HepG2 (cell line): ENCODE measurements around the gene CDX2. TPM values are rescaled to one million over a fixed set of nuclear protein-coding genes. Genes with fewer than 3 reads are reported as not detected.

Source experiments
- ATAC-seq: fragments of 200-7000 bp; cut with Tn5 transposase; 3 replicates; pipeline ENCODE4 v1.9.1; 2020; ENCODE audit warnings: mild to moderate bottlenecking, moderate library complexity
- BruUV-seq: library from RNA; stranded (reverse); fragments of 400-500 nt; replicated peaks from 2 replicates; lab custom pipeline; 2021; lab: Mats Ljungman, UMichigan
- CTCF ChIA-PET: fragments of 300-600 bp; formaldehyde crosslinking; extraction: SDS; loops from one replicate; lab custom pipeline; 2021; ENCODE audit warnings: low total read pairs, inconsistent platforms, low intra/inter-chr PET ratio; lab: Yijun Ruan, JAX
- POLR2A ChIA-PET: fragments of 350-600 bp; sonication (Branson Sonifier 250); formaldehyde crosslinking; loops from one replicate; lab custom pipeline; 2020; ENCODE audit warnings: antibody characterized with exemption, inconsistent platforms; lab: Yijun Ruan, JAX
- DNase-seq: peaks from one replicate; pipeline ENCODE4 v3.0.0-alpha.2; 2015; ENCODE audit warnings: low spot score
- FAIRE-seq: peaks from 3 replicates; lab custom pipeline; 2011; peaks lifted over from hg19 to GRCh38; lab: Jason Lieb, UNC
- H2AFZ ChIP-seq: one replicate; pipeline ENCODE4 v1.6.1; 2011; ENCODE audit warnings: low read length, inconsistent platforms
- H3K27ac ChIP-seq: fragments of 300-600 bp; 3 replicates; pipeline ENCODE4 v1.8.0; 2011; ENCODE audit warnings: mixed run types, mild to moderate bottlenecking, mixed read lengths, low read length, inconsistent platforms; ENCODE audit not compliant: insufficient read depth; ENCODE audit errors: extremely low read length
- H3K27me3 ChIP-seq, 2 experiments: fragments of 200-600 bp in 1 of 2; 2 replicates in 1 of 2; 3 replicates in 1 of 2; pipeline versions ENCODE4 v1.6.0 to v1.8.0; 2011; ENCODE audit warnings: low read length in 2 of 2, mild to moderate bottlenecking in 2 of 2, moderate library complexity in 2 of 2, inconsistent platforms in 1 of 2; ENCODE audit not compliant: insufficient read depth in 2 of 2, control insufficient read depth in 1 of 2
- H3K36me3 ChIP-seq, 2 experiments: fragments of 200-600 bp in 1 of 2; replicated peaks in 1 of 2; 2 replicates in 1 of 2; 3 replicates in 1 of 2; pipeline versions ENCODE4 v1.5.1 to v1.8.0; 2011; ENCODE audit warnings: low read length in 2 of 2, inconsistent platforms in 1 of 2; ENCODE audit not compliant: insufficient read depth in 2 of 2, control insufficient read depth in 1 of 2
- H3K4me1 ChIP-seq: 2 replicates; pipeline ENCODE4 v1.5.1; 2012; ENCODE audit warnings: low read length, inconsistent platforms; ENCODE audit not compliant: insufficient read depth
- H3K4me2 ChIP-seq: 2 replicates; pipeline ENCODE4 v1.6.0; 2011; ENCODE audit warnings: low read depth, low read length, inconsistent platforms
- H3K4me3 ChIP-seq, 3 experiments: fragments of 200-600 bp in 1 of 3; sonication (generic), shearing (Covaris generic) in 1 of 3; replicated peaks in 1 of 3; 2 replicates each; pipeline ENCODE4 v1.5.1; 2011 to 2016; ENCODE audit warnings: low read length in 3 of 3, inconsistent platforms in 2 of 3, low read depth in 2 of 3, mild to moderate bottlenecking in 2 of 3, control low read depth in 1 of 3, mixed read lengths in 1 of 3; ENCODE audit not compliant: insufficient read depth in 1 of 3
- H3K79me2 ChIP-seq: one replicate; pipeline ENCODE4 v1.6.1; 2011; ENCODE audit warnings: low read length, inconsistent platforms; ENCODE audit not compliant: insufficient read depth
- H3K9ac ChIP-seq: 2 replicates; pipeline ENCODE4 v1.6.0; 2011; ENCODE audit warnings: mild to moderate bottlenecking, low read depth, low read length, inconsistent platforms; ENCODE audit not compliant: insufficient read depth
- H3K9me3 ChIP-seq: 2 replicates; pipeline ENCODE4 v1.5.1; 2012; ENCODE audit warnings: mild to moderate bottlenecking, low read length
- H4K20me1 ChIP-seq: 2 replicates; pipeline ENCODE4 v1.6.0; 2011; ENCODE audit warnings: inconsistent platforms, mild to moderate bottlenecking, low read length, moderate library complexity; ENCODE audit not compliant: insufficient read depth
- CEBPB ChIP-seq: IDR thresholded peaks from 2 replicates; pipeline ENCODE4 v1.6.1; 2011; ENCODE audit warnings: low read depth, low read length, improper control_type of control experiment, borderline replicate concordance
- CEBPG ChIP-seq: IDR thresholded peaks from 2 replicates; pipeline ENCODE4 v1.6.1; 2016
- PCBP2 ChIP-seq: fragments of 200-400 bp; formaldehyde crosslinking; optimal IDR thresholded peaks from 2 replicates; pipeline ENCODE3; 2018; ENCODE audit warnings: low read length, low read depth; ENCODE audit not compliant: poor library complexity, severe bottlenecking
- TEF ChIP-seq: sonication (generic); formaldehyde crosslinking; IDR thresholded peaks from 2 replicates; pipeline ENCODE4 v1.5.0; 2020; ENCODE audit warnings: missing genetic modification reagents
- ZBTB10 ChIP-seq: sonication (generic); formaldehyde crosslinking; IDR thresholded peaks from 2 replicates; pipeline ENCODE4 v1.4.0; 2020; ENCODE audit warnings: missing genetic modification reagents, borderline replicate concordance
- ZBTB44 ChIP-seq: sonication (generic); formaldehyde crosslinking; IDR thresholded peaks from 2 replicates; pipeline ENCODE4 v1.4.0; 2020; ENCODE audit warnings: missing genetic modification reagents
- ZNF333 ChIP-seq: sonication (generic); formaldehyde crosslinking; IDR thresholded peaks from 2 replicates; pipeline ENCODE4 v1.4.0; 2020; ENCODE audit warnings: mild to moderate bottlenecking, missing genetic modification reagents, borderline replicate concordance
- ZNF629 ChIP-seq: sonication (generic); formaldehyde crosslinking; conservative IDR thresholded peaks from 2 replicates; pipeline ENCODE4 v1.5.0; 2020; ENCODE audit warnings: missing genetic modification reagents
- WGBS: methylation state at CpG from one replicate; pipeline ENCODE4 v1.1.6; 2017; ENCODE audit warnings: low lambda C conversion rate; 5-methylcytosine and 5-hydroxymethylcytosine counted together
- in situ Hi-C: cut with HindIII; loops from 2 replicates; pipeline ENCODE4 v1.10.0; 2017; ENCODE audit warnings: low pct_unique_long_range_greater_than_20kb; ENCODE audit not compliant: extremely low pct_ligation_motif_present
- intact Hi-C: fragments of 100-400 bp; cut with micrococcal nuclease; formaldehyde crosslinking; loops from one replicate; pipeline ENCODE4 v1.10.0; 2022; ENCODE audit not compliant: unreplicated experiment
- polyA plus RNA-seq, 8 experiments: library from polyadenylated mRNA; depleted of rRNA in 3 of 8; stranded (reverse) in 7 of 8; unstranded in 1 of 8; fragments of >200 nt; fragmentation: Illumina TruSeq in 4 of 8; extraction: Trizol in 4 of 8; gene quantifications; 2 replicates each; pipeline versions ENCODE4 v1.2.1 to v1.2.3, GENCODE V29; 2011 to 2016; ENCODE audit warnings: low read depth in 4 of 8, missing spikeins in 1 of 8, mixed read lengths in 1 of 8; ENCODE audit not compliant: insufficient read depth in 1 of 8
- total RNA-seq, 5 experiments: library from RNA; depleted of rRNA; stranded (reverse); fragments of >200 nt; fragmentation: Illumina TruSeq; extraction: Trizol; gene quantifications; 2 replicates each; pipeline ENCODE4 v1.2.3, GENCODE V29; 2016; ENCODE audit warnings: low read depth in 1 of 5

The CDX2 gene
- total and polyA plus RNA-seq, 2 of the 13 experiments (the other 11 are each of a cell fraction or from before 2014, with no cell fraction given), result 0.04 TPM; not detected in 1

- BruUV-seq, result no TSS peak
- 10% methylated on average over 5 of the region's 11 CpGs for WGBS
- Histone ChIP-seq H3K4me2 (no peak within 1 kb of the TSS), H4K20me1 (no peaks in the 10 kb centered on the region), H3K79me2 (no peaks in the 10 kb centered on the region)
- CTCF ChIA-PET, result no interaction called here
- TF ChIP-seq CEBPB, result 0 out of 2 replicates have a peak, but pooled peaks have one; percentile 32
- 0 out of 2 replicates have a peak, but pooled peaks have one; percentile 25 for TF ChIP-seq CEBPG (CRISPR knock-in tag)
- TF ChIP-seq PCBP2, result no peak
- TF ChIP-seq TEF (CRISPR knock-in tag), result no peak
- TF ChIP-seq, all 625 proteins: peak for 2
- peak; percentile 17 for DNase-seq
- no peak for FAIRE-seq
- no peak within 1 kb of the TSS for H2AFZ ChIP-seq
- POLR2A ChIA-PET, result no interaction called here
- no peak within 1 kb of the TSS for H3K4me3 ChIP-seq
- no peak for ATAC-seq
- no peak within 1 kb of the TSS for H3K27ac ChIP-seq
- no peaks in the 10 kb centered on the region for H3K4me1 ChIP-seq
- intact Hi-C loops (loop anchor here (10.0 kb wide), 1 partner anchor 1004 kb away; no protein-coding TSS in a partner anchor), in situ Hi-C loops (loop anchor here (25.0 kb wide), 1 partner anchor 501 kb away; no protein-coding TSS in a partner anchor)
- no peaks in the 10 kb centered on the region for H3K36me3 ChIP-seq
- H3K9me3 ChIP-seq, result no peaks in the 10 kb centered on the region
- H3K9ac ChIP-seq, result no peak within 1 kb of the TSS
- no peaks in the 10 kb centered on the region; a peak in 1 of 5 replicates for H3K27me3 ChIP-seq
Measured at GRCh38 chr13:27988520-27988919, 19.4 kb upstream of the CDX2 start, which contains the start of gene URAD. TSS of gene URAD (minus strand) at chr13:27988693. CDS start at chr13:27988637, 56 bp downstream.

- ATAC-seq (no peak), FAIRE-seq (no peak), DNase-seq (no peak)
- no TSS peak for BruUV-seq
- Histone ChIP-seq H4K20me1 (no peaks in the 10 kb centered on the region), H3K27ac (no peak overlapping the region), H3K4me3 (no peak overlapping the region), H3K36me3 (no peaks in the 10 kb centered on the region), H3K4me2 (no peak overlapping the region), H3K4me1 (peaks cover 9% of the 10 kb centered on the region), H3K9me3 (no peaks in the 10 kb centered on the region), H3K27me3 (peaks cover 7 to 14% of the 10 kb centered on the region in 2 experiments), H3K9ac (no peak overlapping the region), H2AFZ (no peak overlapping the region), H3K79me2 (no peaks in the 10 kb centered on the region)
- TF ChIP-seq ZNF333 (CRISPR knock-in tag) (no peak), ZNF629 (peak; percentile 71), ZBTB44 (no peak), ZBTB10 (CRISPR knock-in tag) (no peak)
- intact Hi-C loops (loop anchor here (2.0 to 10.0 kb wide), 2 partner anchors 25 to 1001 kb away; no protein-coding TSS in a partner anchor), in situ Hi-C loops (loop anchor here (25.0 kb wide), 1 partner anchor 498 kb away; no protein-coding TSS in a partner anchor)
- ChIA-PET POLR2A (interaction anchor here (1.1 kb wide), 1 partner anchor 21 kb away, joined by 3 read pairs; no protein-coding TSS in a partner anchor), CTCF (interaction anchor here (3.0 kb wide), 1 partner anchor 159 kb away, joined by 14 read pairs; no protein-coding TSS in a partner anchor)
- 5% methylated on average over 1 of the region's 1 CpG for WGBS
Measured at GRCh38 chr13:27985600-27985999, 16.5 kb upstream of the CDX2 start.
